SK-N-DZ (cell line): Measurements from ENCODE around the gene RSPH6A. TPM values are rescaled to one million over a fixed set of nuclear protein-coding genes. Genes with fewer than 3 reads are reported as not detected.

Experiments used
- DNase-seq: peaks from one replicate; pipeline ENCODE4 v3.0.0-alpha.2; 2015; ENCODE audit warnings: low spot score
- polyA plus RNA-seq, 2 experiments: library from polyadenylated mRNA; depleted of rRNA; stranded (reverse); fragments of >200 nt; gene quantifications; 2 replicates each; pipeline ENCODE4 v1.2.3, GENCODE V29; 2014

Gene RSPH6A
- polyA plus RNA-seq (2014; cell fraction: cytosol; rRNA removed), result not detected in 2 replicates
- polyA plus RNA-seq (2014; cell fraction: nucleus; rRNA removed), result not detected in 2 replicates

DNA sequence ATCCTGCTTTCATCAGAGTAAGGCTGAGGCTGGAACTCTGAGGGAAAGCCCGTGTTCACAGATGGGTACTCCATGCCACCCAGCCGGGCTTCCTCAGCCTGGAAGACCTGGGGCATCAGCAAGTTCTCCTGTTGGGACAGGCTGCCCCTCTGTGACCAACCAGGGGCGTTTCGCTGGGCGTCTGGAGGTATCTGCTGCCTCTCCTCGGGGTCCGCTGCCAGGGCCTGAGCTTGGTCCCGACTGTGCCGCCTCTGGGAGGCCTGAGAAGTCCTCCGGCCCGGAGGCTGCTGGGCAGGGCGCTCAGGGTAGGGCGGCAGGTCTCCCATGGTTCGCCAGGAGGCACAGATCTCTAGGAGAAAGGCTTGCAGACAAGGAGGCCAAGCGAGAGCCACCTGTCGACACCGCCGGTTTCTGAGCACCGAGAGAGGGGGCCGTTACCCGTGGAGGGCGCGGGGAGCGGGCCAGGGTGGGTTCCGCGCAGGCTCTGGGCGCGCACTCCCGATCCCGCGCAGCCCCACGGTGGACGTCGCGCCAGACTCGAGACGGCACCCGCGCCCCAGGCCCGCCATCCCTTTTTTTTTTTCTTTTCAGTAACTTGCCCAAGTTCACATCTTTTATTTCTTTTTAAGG, at the start of gene RSPH6A:
Gene RSPH6A (minus strand): TSS at position 458 of the 630 bp plus-strand sequence. CDS start 132 bp downstream, at position 326.
- no peak for DNase-seq

DNA sequence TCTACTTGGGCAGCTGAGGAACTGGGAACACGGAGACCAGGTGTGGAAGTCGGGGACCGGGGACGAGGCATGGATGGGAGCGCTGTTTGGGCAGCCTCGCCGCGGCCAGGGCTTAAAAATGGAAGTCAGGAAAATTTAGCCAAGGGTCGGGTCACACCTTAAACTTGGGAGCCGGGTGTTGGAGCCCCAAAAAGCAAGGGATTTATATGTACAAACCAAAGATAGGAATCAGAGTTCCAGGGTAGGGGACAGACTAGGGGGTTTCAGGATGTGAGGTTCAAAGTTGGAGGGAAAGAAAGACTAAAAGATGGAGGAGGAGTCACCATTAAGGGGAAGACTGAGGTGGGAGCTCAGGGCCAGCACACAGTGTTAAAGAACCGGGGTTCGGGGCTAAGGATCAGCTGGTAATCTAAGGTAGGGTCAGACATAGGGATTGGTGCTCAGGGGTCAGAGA, 49.5 kb upstream of the RSPH6A start:
- no peak for DNase-seq

DNA sequence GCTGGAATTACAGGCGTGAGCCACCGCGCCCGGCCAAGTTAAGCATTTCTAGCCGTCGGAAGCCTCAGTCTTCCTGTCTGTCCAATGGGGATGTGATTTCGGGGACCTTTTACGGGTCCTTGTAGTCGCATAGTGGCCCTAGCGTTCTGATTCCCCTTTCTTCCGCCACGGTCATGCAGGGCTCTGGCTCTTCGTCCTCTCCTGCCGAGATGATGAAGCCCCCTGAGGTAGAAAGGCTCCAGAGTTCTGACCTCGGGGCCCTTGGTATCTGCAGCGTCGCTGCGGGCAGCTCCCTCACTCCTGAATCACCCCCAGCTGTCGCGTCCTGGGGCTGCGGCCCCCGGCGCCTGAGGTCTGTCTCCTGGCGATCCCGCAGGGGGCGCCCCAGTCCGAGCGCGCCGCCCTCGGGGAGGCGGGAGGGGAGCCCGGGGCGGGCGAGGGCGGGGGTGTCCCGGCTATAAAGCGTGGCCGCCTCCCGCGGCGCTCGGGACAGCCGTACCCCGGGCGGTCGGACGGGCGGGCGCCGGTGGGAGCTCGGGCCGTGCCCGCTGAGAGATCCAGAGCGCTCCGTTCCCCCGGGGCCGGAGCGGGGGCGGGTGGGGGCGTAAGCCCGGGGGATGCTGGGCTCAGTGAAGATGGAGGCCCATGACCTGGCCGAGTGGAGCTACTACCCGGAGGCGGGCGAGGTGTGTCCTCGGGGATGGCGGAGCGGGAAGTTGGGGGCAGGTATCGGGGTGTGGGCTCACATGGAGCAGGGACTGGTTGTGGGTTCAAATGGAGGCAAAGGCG, 48.9 kb upstream of the RSPH6A start, which contains the start of gene FOXA3:
Gene FOXA3 (plus strand): TSS at position 487 of the 789 bp plus-strand sequence. CDS start 131 bp downstream, at position 618.
- DNase-seq, result no peak

DNA sequence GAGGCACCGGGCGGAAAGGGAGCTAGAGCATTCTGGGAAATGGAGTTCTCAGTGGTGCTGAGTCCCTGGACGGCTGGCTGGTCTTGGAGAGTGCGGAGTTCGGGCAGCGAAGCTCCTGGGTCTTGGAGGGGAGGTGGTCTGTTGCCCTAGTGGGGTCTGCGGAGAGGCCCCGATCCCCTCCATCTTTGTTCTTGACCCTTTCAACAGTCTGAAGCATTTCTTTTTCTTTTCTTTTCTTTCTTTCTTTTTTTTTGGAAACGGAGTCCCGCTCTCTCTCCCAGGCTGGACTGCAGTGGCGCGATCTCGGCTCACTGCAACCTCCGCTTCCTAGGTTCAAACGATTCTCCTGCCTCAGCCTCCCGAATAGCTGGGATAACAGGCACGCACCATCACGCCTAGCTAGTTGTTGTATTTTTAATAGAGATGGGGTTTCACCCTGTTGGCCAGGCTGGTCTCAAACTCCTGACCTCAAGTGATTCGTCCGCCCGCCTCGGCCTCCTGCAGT, 48.3 kb upstream of the RSPH6A start:
- DNase-seq, result no peak

DNA sequence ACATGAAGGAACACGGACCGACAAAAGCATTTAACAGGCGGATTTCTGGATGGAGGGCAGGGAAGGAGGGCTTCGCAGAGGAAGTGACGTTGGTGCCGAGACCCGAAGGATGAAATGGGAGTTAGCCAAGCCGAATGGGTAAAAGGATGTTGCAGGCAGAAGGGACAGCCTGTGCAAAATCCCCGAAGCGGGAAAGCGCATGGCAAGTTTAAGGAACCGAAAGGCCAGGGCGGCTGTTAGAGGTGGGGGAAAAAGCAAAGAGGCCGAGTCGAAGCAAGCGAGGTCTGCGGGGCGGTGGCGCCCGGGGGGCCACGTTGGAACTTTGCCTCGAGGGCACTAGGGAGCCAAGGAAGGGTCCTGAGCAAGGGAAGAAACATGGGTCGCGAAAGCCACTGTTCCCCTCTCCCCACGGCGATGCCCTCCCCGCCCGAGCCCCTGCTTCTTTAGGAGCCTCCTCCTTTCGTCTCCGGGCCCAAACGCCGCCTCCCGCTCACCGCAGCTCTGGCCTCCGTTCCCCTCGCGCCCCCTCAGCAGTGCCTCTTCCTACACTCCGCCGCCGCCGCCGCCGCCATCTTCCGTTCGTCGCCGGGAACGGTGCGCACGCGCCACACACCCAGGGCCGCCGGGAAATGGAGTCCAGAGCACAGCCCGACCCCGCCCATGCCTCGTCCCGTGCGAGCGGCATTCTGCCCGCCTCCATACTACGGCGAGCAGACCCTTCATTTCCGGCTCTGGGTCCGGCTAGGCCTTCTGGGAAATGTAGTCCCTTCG, 47.6 kb upstream of the RSPH6A start, which contains the start of gene SYMPK:
Gene SYMPK (minus strand): TSS at position 584 of the 771 bp plus-strand sequence. CDS start 8,652 bp downstream, outside the sequence.
- peak; percentile 94 for DNase-seq

DNA sequence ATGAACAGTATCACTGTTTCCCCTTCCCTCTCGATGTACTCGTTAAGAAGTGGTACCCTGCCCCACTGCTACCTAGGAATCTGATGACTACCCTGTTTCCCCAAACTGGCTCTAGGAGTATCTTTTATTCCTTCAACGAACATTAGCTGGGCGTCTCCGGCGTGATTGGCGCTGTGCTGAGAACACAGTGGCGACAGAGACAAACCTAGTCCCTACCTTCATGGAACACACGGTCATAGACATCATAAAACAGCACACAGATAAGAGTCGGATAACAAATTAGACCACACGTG, 47.1 kb upstream of the RSPH6A start:
- DNase-seq, result no peak

DNA sequence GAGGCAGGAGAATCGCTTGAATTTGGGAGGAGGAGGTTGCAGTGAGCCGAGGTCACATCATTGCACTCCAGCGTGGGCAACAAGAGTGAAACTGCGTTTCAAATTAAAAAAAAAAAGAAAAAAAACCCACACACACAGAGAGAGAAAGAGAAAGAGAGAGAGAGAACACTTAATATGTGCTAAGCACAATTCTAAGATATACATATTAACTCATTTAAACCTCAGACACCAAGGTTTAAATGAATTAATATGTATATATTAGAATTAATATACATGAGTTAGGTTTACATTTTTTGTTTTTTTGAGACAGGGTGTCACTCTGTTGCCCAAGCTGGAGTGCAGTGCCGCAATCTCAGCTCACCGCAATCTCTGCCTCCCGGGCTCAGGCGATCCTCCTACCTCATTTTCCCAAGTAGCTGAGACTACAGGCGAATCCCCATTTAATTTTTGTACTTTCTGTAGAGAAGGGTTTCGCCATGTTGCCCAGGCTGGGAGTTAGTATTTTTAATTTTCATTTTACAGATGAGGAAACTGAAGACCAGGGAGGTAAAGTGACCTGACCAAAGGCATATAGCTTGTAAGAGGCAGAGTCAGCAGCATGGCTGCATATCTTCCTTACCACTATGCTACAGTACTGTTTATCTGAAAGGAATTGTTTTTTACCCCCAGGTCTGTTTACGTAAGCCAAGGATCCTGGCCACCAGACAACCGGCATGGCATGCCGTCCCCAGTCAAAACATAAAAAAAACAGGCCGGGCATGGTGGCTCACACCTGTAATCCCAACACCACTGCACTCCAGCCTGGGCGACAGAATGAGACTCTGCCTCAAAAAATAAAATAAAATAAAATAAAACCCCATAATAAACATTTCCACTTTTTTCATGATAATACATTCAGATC, 45.5 kb upstream of the RSPH6A start:
- no peak for DNase-seq

DNA sequence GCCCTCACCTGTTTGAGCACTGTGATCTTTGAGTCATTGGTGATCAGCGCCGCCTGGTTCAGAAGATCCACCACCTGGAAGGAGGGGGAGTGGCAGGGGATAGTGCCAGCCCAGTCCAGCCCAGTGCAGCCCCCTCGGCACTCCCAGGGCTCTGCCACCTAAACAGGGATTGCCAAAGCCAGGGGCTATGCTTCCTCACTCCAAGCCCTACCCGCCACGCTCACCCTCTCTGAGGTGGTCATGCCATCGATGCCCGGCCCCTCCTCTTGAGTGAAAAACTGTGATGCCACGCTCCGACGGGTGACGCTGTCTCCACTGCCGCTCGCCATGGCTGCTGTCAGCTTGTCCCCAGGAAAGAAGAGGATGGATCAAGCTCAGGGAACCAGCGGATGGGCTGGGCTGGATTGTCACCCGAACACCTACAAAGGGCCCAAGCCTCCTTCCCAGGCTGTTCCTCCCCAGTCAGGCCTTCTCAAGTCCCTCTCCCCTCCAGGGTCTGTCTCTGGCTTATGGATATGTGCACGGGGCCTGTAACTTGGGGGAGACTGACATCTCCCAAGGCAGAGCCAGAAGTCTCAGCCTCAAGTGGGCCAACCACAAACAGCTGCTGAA, 39.2 kb upstream of the RSPH6A start:
- DNase-seq, result no peak

DNA sequence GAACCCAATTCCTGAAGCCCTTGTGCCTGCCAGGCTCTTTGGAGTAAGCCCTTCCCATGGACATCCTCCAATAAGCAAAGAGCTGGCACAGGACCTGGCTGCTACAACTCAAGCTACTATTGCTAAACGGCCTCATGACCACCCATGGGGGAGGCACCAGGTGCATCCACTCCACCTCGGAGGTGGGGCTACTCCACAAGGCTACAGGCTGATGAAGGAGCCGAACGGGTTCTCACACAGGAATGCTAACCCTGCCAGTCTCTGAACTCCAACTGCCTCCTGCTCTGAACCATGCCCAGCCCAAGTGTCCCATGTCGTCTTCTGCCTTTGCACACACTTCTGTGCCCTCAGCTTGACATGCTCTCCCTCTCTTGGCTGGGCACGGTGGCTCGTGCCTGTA, 37.9 kb upstream of the RSPH6A start:
- DNase-seq, result no peak

DNA sequence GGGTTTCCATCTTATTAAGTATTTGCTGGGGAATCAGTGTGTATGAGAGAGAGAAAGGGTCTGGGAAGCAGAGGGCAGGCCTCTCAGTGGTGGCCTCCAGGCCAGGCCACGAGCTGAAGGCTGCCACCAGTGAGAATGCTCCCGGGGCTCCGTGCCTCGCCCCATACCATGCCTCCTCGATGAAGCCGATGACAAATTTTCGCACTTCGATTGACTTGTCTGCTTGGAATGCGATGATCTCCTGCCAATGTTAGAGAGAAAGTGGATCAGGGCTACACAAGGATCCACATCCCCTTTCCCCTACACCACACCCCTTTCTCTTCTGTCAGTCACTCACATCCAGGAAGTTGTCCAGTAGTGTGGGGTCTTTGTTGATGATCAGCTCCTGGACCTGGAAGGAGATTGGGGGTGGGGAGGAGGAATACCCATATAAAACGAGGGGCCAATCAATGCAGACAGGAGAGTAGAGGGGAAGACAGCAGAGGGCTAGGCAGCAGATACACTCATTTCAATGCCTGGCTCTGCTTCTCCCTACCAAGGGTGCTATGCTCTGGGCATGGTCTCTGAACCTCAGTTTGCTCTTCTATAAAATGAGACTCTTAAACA, 37.1 kb upstream of the RSPH6A start:
- DNase-seq, result no peak

DNA sequence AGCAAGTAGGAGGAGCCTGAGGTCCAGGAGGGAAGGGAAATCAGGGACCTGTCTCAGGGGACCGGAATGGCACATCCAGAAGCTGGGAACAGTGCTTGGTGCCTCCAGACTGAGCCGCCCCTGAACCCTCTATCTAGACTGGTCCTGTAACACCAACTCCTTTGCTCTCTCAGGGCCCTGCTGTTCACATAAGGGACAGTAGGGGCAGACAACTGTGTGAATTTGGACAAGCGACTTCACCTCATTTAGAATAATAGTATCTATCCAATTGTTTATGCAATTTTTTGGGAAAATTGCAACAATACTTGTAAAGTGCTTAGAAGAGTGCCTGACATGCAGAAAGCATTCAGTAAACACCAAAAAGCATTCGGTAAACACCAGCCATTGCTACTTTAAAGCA, 33.8 kb upstream of the RSPH6A start:
- DNase-seq, result no peak

DNA sequence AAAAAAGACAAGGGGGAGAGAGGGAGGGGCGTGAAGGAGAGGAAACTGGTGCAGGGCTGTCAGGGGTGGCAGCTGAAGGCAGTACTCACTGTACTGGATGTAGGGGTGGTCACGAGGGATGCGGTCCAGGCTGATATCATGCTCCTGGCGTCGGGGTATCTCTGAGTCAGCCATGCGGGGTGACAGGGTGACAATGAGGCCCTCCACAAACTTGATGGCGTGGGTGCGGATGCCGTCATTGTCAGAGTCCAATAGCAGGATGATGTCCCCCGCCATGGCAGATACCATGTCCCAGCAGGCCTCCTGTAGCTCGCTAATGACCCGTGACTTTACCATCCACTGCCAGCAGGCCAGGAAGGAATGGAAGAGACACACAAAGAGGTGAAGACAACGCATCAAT, 32.6 kb upstream of the RSPH6A start:
- DNase-seq, result no peak

DNA sequence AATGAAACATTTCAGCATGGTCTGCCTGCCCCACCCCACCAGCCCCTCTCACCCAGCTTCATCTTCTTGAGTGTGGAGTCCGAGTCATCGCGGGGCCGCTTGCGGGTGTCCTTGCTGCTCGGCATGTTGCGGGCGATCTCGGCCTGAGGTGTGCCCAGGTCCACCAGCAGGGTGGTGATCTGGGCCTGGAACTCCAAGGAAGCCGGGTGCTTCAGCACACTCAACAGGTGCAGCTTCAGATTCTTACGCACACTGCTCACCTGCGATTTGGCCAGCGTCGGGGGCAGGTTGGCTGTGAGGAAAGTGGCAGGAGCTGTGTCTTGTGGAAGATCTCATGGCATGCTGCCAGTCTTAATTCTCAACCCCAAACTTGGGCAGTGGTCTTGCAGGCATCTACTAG, 27.1 kb upstream of the RSPH6A start:
- DNase-seq, result no peak

DNA sequence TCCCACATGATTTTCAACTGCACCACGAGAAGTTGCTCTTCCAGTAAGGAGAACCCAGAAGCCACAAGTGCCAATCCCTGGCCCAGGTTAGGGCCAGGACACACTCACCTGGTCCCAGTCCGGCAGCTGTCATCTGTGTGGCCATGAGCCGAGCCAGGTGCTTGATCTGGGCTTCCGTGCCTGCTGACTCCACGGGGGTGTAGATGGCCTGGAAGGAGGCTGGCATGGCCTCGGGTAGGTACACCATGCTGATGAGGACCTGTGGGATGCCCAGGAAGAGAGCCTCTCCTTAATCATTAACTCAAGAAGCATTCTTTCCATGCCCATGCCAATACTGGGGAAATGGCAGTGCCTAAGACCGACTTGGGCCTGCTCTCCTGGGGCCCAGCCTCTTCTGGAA, 19.9 kb upstream of the RSPH6A start:
- DNase-seq, result no peak

DNA sequence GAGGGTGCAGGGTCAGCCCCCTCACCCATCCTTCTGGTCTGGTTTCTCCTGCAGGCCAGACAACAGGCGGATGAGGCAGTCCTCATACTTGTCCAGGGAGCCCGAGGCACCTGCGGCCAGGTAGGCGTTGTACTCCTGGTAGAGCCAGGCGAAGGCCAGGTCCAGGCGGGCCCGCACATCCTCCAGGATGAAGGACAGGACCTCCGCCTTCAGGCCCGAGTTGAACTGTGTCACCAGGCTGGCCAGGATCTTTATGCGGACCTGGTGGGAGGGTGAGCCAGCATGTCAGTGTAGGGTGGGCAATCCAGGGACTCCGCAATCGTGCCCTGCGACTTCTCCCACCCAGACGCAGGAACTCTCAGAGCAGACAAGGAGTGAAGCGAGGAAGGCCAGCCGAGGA, 13.8 kb upstream of the RSPH6A start:
- DNase-seq, result no peak

DNA sequence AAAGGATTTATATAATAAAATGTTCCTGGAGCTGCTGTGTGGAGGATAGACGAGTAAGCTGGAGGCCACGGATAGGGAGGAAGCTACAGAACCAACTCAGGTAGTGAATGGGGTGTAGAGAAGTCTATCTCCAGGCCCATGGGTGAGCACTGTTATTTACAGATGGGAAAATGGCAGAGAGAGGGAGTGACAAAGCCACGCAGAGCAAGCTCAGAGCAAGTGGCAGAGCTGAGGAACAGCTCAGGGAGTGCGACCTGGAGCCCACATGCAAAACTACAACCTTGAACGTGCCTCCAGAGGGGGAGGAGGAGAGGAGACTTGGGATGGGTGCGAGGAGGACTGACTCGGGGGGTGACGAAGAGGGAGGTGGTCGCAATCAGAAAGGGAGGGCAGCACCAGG, 13.4 kb upstream of the RSPH6A start:
- no peak for DNase-seq

DNA sequence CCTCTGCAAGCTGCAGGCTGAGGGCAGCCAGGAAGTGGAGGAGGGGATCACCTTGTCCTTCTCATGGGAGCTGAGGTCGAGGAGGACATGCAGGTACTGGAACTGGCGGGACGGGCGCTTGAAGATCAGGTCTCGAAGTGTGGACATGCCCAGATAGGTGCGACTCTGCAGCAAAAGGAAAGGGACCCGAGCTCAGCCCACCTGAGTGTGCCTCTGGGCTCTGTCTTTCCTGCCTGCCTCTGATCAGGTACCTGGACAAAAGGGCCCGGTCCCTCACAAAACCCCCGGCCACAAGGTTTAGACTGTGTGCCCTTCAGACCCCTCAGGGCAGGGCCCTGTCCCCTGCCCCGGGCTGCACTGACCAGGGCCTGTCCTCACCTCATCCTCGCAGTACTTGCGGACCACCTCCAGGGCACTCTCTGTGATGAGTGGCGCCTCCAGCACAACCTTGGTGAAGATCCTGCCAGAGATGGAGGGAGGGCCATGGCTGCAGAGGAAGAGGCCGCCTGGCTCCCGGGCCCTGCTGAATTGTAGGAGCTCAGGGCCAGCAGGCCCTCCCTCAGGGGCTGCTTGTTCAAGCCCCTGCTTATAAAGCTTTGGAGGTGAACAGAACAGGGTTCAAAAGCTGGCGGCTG, 12.5 kb upstream of the RSPH6A start:
- no peak for DNase-seq

DNA sequence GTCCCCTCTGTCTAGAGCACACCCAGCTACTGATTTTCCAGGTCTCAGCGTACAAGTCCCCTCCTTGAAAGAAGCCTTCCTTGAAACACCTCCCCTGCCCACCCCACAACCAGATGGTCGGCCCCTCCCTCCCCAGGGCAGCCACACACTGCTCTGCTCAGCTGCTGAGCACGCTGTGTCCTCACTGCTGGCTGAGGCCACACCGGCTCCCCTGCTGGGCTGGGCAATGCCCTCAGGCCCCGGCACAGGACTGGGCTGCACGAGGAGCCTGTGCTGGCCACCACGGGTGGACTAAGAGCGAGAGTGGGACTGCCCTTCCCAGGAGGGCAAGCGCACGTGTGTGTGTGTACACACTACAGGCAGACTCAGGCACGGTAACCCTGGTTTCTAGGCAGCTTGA, 11.8 kb upstream of the RSPH6A start:
- DNase-seq, result no peak
